Stimulated activated CD4-positive, alpha-beta T cell treated with anti-CD3 and anti-CD28 coated beads, Interleukin-1b, Interleukin-23, amount 100 ng/mL, for 48 hours (primary cell): ENCODE data around the gene C19orf25.
"Not testable (repeated sequence)": the region's sequence is repeated elsewhere in the genome, so short reads cannot be mapped to it uniquely, and the experiment has no call there.

Experiments
- DNase-seq: peaks from one replicate; pipeline ENCODE4 v3.0.0-alpha.2; 2020

Gene C19orf25

GRCh38 chr19:1495051-1495798 lies 16.2 kb upstream of the C19orf25 start:
- DNase-seq, result no peak

GRCh38 chr19:1494115-1494815 lies 15.2 kb upstream of the C19orf25 start:
- no peak for DNase-seq

GRCh38 chr19:1492474-1493006 lies 13.5 kb upstream of the C19orf25 start:
- no peak for DNase-seq

GRCh38 chr19:1491849-1492170 lies 12.8 kb upstream of the C19orf25 start:
- no peak for DNase-seq

- no peak for DNase-seq
Measured at GRCh38 chr19:1491114-1491848, 12.3 kb upstream of the C19orf25 start, which contains the start of gene REEP6. Gene REEP6, plus strand, starts transcription at chr19:1491181. Its CDS starts 89 bp downstream, at chr19:1491270.

GRCh38 chr19:1490311-1491113 lies 11.5 kb upstream of the C19orf25 start, which contains the start of gene PCSK4:
Gene PCSK4, minus strand, starts transcription at chr19:1490350. Its CDS starts 4 bp downstream, at chr19:1490346.
- peak; percentile 99 for DNase-seq

GRCh38 chr19:1489463-1490310 lies 10.7 kb upstream of the C19orf25 start:
- DNase-seq, result no peak

- DNase-seq, result no peak
Measured at GRCh38 chr19:1488282-1488601, 9.2 kb upstream of the C19orf25 start.

GRCh38 chr19:1487576-1488281 lies 8.7 kb upstream of the C19orf25 start:
- DNase-seq, result no peak

GRCh38 chr19:1486720-1487575 lies 7.9 kb upstream of the C19orf25 start:
- DNase-seq, result no peak

GRCh38 chr19:1483979-1484428 lies 5.0 kb upstream of the C19orf25 start:
- DNase-seq, result no peak

GRCh38 chr19:1483131-1483978 lies 4.3 kb upstream of the C19orf25 start:
- DNase-seq, result no peak

GRCh38 chr19:1482361-1483130 lies 3.5 kb upstream of the C19orf25 start:
- DNase-seq, result no peak

GRCh38 chr19:1481893-1482360 lies 2.9 kb upstream of the C19orf25 start:
- no peak for DNase-seq

- DNase-seq, result no peak
Measured at GRCh38 chr19:1481224-1481892, 2.3 kb upstream of the C19orf25 start.

GRCh38 chr19:1477056-1477455 lies 2.0 kb downstream of the C19orf25 start:
- DNase-seq, result not testable (repeated sequence)

GRCh38 chr19:1475751-1476437 lies 3.1 kb downstream of the C19orf25 start:
- no peak for DNase-seq
